Sigmoid colon (tissue), 7 donors: ENCODE measurements around the gene ZCCHC7. TPM values are rescaled to one million over a fixed set of nuclear protein-coding genes. Genes with fewer than 3 reads are reported as not detected.

Source experiments
- DNase-seq: peaks from one replicate; pipeline ENCODE4 v3.0.0-alpha.2; 2019
- H3K27ac ChIP-seq, 4 donors: fragments of 200-600 bp; sonication (generic); one replicate each; pipeline ENCODE4 v1.5.1; 2016 to 2019; ENCODE audit warnings: mild to moderate bottlenecking in 1 of 4
- H3K27me3 ChIP-seq, 3 donors: fragments of 200-600 bp; sonication (generic); one replicate each; pipeline ENCODE4 v1.5.1; 2019; ENCODE audit warnings: mild to moderate bottlenecking in 1 of 3
- H3K36me3 ChIP-seq, 4 donors: fragments of 200-600 bp; sonication (generic); one replicate each; pipeline ENCODE4 v1.5.1; 2016 to 2019
- H3K4me1 ChIP-seq, 4 donors: fragments of 200-600 bp; sonication (generic); one replicate each; pipeline ENCODE4 v1.5.1; 2017 to 2019
- H3K4me3 ChIP-seq, 4 donors: fragments of 200-600 bp; sonication (generic); one replicate each; pipeline ENCODE4 v1.5.1; 2017 to 2019; ENCODE audit warnings: mild to moderate bottlenecking in 2 of 4, moderate library complexity in 1 of 4
- H3K9me3 ChIP-seq, 4 donors: fragments of 200-600 bp in 3 of 4; sonication (generic) in 3 of 4; one replicate each; pipeline versions ENCODE4 v1.5.1 to v1.6.1; 2013 to 2019
- CTCF ChIP-seq, 4 experiments: fragments of 450-650 bp in 3 of 4; fragments of 200-600 bp in 1 of 4; IDR thresholded peaks; one replicate each; pipeline ENCODE4 v1.5.1; 2016 to 2019; ENCODE audit warnings: antibody characterized with exemption in 4 of 4, mild to moderate bottlenecking in 3 of 4, moderate library complexity in 2 of 4
- EP300 ChIP-seq, 4 donors: sonication (generic); formaldehyde crosslinking; IDR thresholded peaks; one replicate each; pipeline ENCODE4 v1.6.1; 2017; ENCODE audit warnings: antibody characterized with exemption in 4 of 4
- POLR2A ChIP-seq, 2 donors: fragments of 450-650 bp; IDR thresholded peaks; one replicate each; pipeline ENCODE4 v1.6.1; 2016; ENCODE audit warnings: antibody characterized with exemption in 2 of 2, mild to moderate bottlenecking in 2 of 2, moderate library complexity in 2 of 2
- POLR2AphosphoS5 ChIP-seq, 4 donors: sonication (generic); formaldehyde crosslinking; IDR thresholded peaks; one replicate each; pipeline ENCODE4 v1.6.1; 2017; ENCODE audit warnings: antibody characterized with exemption in 4 of 4
- WGBS, 2 donors: extraction: QIAGEN DNeasy Blood & Tissue Kit; methylation state at CpG; one replicate each; pipeline ENCODE4 v1.1.7; 2013; 5-methylcytosine and 5-hydroxymethylcytosine counted together
- intact Hi-C: fragments of 100-400 bp; cut with DNase I; formaldehyde crosslinking; loops from one replicate; pipeline ENCODE4 v1.15.1; 2023
- polyA plus RNA-seq, 3 donors: library from polyadenylated mRNA; stranded (reverse); fragments of 200-250 nt; gene quantifications; one replicate each; pipeline ENCODE4 v1.2.3, GENCODE V29; 2013
- total RNA-seq, 4 donors: library from RNA; depleted of rRNA; stranded (reverse); fragments of >200 nt; gene quantifications; one replicate each; pipeline ENCODE4 v1.1.0, GENCODE V29; 2016
- donor health status: healthy with polysubstance abuse.
- donor health status: Bipolar disorder and iron deficiency.
- donor health status: healthy.

ZCCHC7 gene
- total and polyA plus RNA-seq, 7 donors, result 5.8 to 24.6 (median 19.1) TPM

- no peak overlapping the region for H3K4me3 ChIP-seq
- H3K4me1 ChIP-seq, result no peaks in the 10 kb centered on the region
- TF ChIP-seq EP300 (IDR thresholded peaks at IDR 0.05), result no peak
- TF ChIP-seq CTCF (IDR thresholded peaks at IDR 0.05), result no peak
- no peak for TF ChIP-seq POLR2AphosphoS5 (IDR thresholded peaks at IDR 0.05)
- WGBS, 2 donors, result 73 to 88% methylated on average over 5 of the region's 5 CpGs
- H3K9me3 ChIP-seq, result no peaks in the 10 kb centered on the region
- intact Hi-C loops, result no loop called here
- H3K36me3 ChIP-seq, result no peaks in the 10 kb centered on the region
- DNase-seq, result no peak
- H3K27ac ChIP-seq, result no peak overlapping the region
- H3K27me3 ChIP-seq, result no peaks in the 10 kb centered on the region
Observed at GRCh38 chr9:37370968-37371563, 250.7 kb downstream of the ZCCHC7 start.

- TF ChIP-seq POLR2A (IDR thresholded peaks at IDR 0.05) (no peak), CTCF (IDR thresholded peaks at IDR 0.05) (no peak), EP300 (IDR thresholded peaks at IDR 0.05) (no peak), POLR2AphosphoS5 (IDR thresholded peaks at IDR 0.05) (no peak)
- Histone ChIP-seq H3K4me1 (no peaks in the 10 kb centered on the region), H3K36me3 (no peaks in the 10 kb centered on the region), H3K9me3 (no peaks in the 10 kb centered on the region), H3K27ac (no peak overlapping the region), H3K4me3 (no peak overlapping the region), H3K27me3 (no peaks in the 10 kb centered on the region)
- DNase-seq, result no peak
- intact Hi-C loops, result no loop called here
- whole genome bisulfite sequencing, 2 donors, result 59 to 72% methylated on average over 20 of the region's 20 CpGs
Observed at GRCh38 chr9:37371565-37372464, 251.4 kb downstream of the ZCCHC7 start.

- Histone ChIP-seq H3K27ac (no peak overlapping the region), H3K9me3 (no peaks in the 10 kb centered on the region), H3K36me3 (no peaks in the 10 kb centered on the region), H3K27me3 (no peaks in the 10 kb centered on the region), H3K4me1 (no peaks in the 10 kb centered on the region), H3K4me3 (no peak overlapping the region)
- 81 to 87% methylated on average over 3 of the region's 3 CpGs for WGBS, 2 donors
- intact Hi-C loops, result no loop called here
- no peak for DNase-seq
- TF ChIP-seq POLR2A (IDR thresholded peaks at IDR 0.05) (no peak), CTCF (IDR thresholded peaks at IDR 0.05) (no peak), EP300 (IDR thresholded peaks at IDR 0.05) (no peak)
Observed at GRCh38 chr9:37372839-37373238, 252.5 kb downstream of the ZCCHC7 start.

- H3K4me3 ChIP-seq, result no peak overlapping the region
- no peak overlapping the region for H3K27ac ChIP-seq
- no peaks in the 10 kb centered on the region for H3K9me3 ChIP-seq
- H3K36me3 ChIP-seq, result no peaks in the 10 kb centered on the region
- no peaks in the 10 kb centered on the region for H3K4me1 ChIP-seq
- intact Hi-C loops, result no loop called here
- no peaks in the 10 kb centered on the region for H3K27me3 ChIP-seq
- 95 to 96% methylated on average over 1 of the region's 1 CpG for WGBS, 2 donors
- no peak for DNase-seq
- no peak for TF ChIP-seq POLR2AphosphoS5 (IDR thresholded peaks at IDR 0.05)
- TF ChIP-seq POLR2A (IDR thresholded peaks at IDR 0.05), result no peak
- TF ChIP-seq EP300 (IDR thresholded peaks at IDR 0.05), result no peak
- TF ChIP-seq CTCF (IDR thresholded peaks at IDR 0.05), result no peak
Observed at GRCh38 chr9:37373621-37374020, 253.2 kb downstream of the ZCCHC7 start.
